RCC 7860 (cell line): ENCODE data around the gene IQGAP2.
"Not testable (repeated sequence)": the region's sequence is repeated elsewhere in the genome, so short reads cannot be mapped to it uniquely, and the experiment has no call there.

Experiments used
- DNase-seq: peaks from one replicate; pipeline ENCODE4 v3.0.0-alpha.2; 2015; ENCODE audit warnings: low spot score
- FAIRE-seq: peaks from 2 replicates; lab custom pipeline; 2012; peaks lifted over from hg19 to GRCh38; lab: Jason Lieb, UNC

IQGAP2 gene

GRCh38 chr5:76677849-76678472 lies 274.9 kb downstream of the IQGAP2 start:
- FAIRE-seq (no peak), DNase-seq (no peak)

GRCh38 chr5:76679231-76679630 lies 276.1 kb downstream of the IQGAP2 start:
- DNase-seq: no peak
- no peak for FAIRE-seq

GRCh38 chr5:76680826-76681225 lies 277.7 kb downstream of the IQGAP2 start:
- FAIRE-seq, DNase-seq: not testable (repeated sequence)

GRCh38 chr5:76681287-76681686 lies 278.2 kb downstream of the IQGAP2 start:
- no peak for DNase-seq
- FAIRE-seq: no peak

GRCh38 chr5:76682387-76682786 lies 279.3 kb downstream of the IQGAP2 start:
- DNase-seq (no peak), FAIRE-seq (no peak)

GRCh38 chr5:76683816-76684731 lies 281.0 kb downstream of the IQGAP2 start:
- no peak for DNase-seq
- no peak for FAIRE-seq

- no peak for FAIRE-seq
- no peak for DNase-seq
Measured at GRCh38 chr5:76684756-76685519, 281.9 kb downstream of the IQGAP2 start.

- FAIRE-seq (no peak), DNase-seq (no peak)
Measured at GRCh38 chr5:76685704-76686103, 282.6 kb downstream of the IQGAP2 start.

GRCh38 chr5:76688212-76688611 lies 285.1 kb downstream of the IQGAP2 start:
- no peak for DNase-seq
- FAIRE-seq: no peak

- FAIRE-seq (peak; percentile 55), DNase-seq (peak; percentile 22)
Measured at GRCh38 chr5:76688836-76689235, 285.8 kb downstream of the IQGAP2 start.

GRCh38 chr5:76689321-76690036 lies 286.4 kb downstream of the IQGAP2 start:
- peak; percentile 76 for DNase-seq
- peak; percentile 89 for FAIRE-seq

GRCh38 chr5:76690037-76690679 lies 287.1 kb downstream of the IQGAP2 start:
- DNase-seq: no peak
- FAIRE-seq: no peak

- FAIRE-seq: no peak
- no peak for DNase-seq
Measured at GRCh38 chr5:76690704-76691466, 287.8 kb downstream of the IQGAP2 start.

- DNase-seq (peak; percentile 47), FAIRE-seq (peak; percentile 4)
Measured at GRCh38 chr5:76691467-76692273, 288.6 kb downstream of the IQGAP2 start.

- no peak for FAIRE-seq
- DNase-seq: no peak
Measured at GRCh38 chr5:76692274-76692540, 289.1 kb downstream of the IQGAP2 start.

GRCh38 chr5:76692651-76693050 lies 289.6 kb downstream of the IQGAP2 start:
- no peak for DNase-seq
- FAIRE-seq: no peak

GRCh38 chr5:76693141-76693540 lies 290.1 kb downstream of the IQGAP2 start:
- FAIRE-seq (no peak), DNase-seq (no peak)

GRCh38 chr5:76694317-76694716 lies 291.2 kb downstream of the IQGAP2 start:
- DNase-seq (no peak), FAIRE-seq (no peak)

GRCh38 chr5:76695346-76695745 lies 292.3 kb downstream of the IQGAP2 start:
- FAIRE-seq (no peak), DNase-seq (no peak)
